ENCODE results near the gene PAOX. TPM values are rescaled to one million over a fixed set of nuclear protein-coding genes. Genes with fewer than 3 reads are reported as not detected.

PAOX gene
- 1.1 and 1.6 TPM in 2 replicates for total RNA-seq (2014; rRNA removed; shearing (Covaris generic))
- 3.0 and 3.4 TPM in 2 replicates for polyA plus RNA-seq (2014; cell fraction: nucleus; rRNA removed)

DNA sequence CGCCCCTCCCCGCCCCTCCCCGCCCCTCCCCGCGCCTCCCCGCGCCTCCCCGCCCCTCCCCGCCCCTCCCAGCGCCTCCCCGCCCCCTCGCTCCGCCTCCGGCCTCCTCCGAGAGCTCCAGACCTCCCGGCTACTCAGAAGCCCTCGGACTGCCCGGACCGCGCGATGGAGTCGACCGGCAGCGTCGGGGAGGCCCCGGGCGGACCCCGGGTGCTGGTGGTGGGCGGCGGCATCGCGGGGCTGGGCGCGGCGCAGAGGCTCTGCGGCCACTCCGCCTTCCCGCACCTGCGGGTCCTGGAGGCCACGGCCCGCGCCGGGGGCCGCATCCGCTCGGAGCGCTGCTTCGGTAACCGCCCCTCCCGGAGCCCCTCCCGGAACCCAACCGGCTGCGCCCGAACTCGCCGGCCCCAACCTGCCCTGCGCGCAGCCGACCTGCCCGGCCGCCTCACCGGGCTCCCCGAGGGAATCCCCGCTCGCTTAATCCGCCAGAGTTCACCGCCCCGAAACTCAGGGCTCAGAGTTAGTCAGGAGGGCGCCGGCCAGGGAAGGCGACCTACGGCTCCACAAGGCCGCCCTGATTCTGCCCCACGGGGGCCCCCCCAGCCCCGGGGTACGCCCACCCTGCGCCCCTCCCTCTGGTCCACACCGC lies at the start of gene PAOX:
PAOX (plus strand) TSS at position 111 of the 649 bp plus-strand sequence; CDS start at position 166, 55 bp downstream.
- DNase-seq (ENCODE audit: extremely low read depth, low read depth), result peak; percentile 50

DNA sequence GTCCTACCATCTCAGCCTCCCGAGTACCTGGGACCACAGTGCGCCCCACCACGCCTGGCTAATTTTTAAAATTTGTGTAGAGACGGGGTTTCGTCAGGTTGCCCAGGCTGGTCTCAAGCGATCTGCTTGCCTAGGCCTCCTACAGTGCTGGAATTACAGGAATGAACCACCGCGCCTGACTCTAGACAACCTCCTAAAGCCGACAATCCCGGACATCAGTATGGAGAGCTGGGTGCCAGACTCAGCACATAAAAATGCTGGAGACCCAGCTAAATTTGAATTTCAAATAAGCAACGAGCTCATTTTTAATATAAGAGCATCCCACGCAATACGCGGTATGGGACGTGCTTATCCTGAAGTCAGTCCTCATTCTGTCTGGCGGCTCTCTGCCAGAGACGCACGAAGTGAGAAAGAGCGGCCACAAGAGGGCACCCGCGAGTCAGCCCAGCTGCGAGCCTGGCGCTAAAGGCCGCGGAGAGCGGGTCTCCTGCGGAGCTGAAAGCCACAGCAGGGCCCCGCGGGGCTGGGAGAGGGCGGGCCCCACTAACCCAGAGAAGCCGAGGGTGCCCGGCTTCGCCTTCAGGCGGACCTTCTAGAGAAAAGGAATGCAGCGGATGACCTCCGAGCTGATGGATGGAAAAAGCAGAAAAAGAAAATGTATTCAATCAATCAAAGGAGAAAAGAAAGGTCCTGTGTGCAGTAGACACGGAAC lies 49.4 kb upstream of the PAOX start:
- peak; percentile 88 for DNase-seq (ENCODE audit: extremely low read depth, low read depth)

DNA sequence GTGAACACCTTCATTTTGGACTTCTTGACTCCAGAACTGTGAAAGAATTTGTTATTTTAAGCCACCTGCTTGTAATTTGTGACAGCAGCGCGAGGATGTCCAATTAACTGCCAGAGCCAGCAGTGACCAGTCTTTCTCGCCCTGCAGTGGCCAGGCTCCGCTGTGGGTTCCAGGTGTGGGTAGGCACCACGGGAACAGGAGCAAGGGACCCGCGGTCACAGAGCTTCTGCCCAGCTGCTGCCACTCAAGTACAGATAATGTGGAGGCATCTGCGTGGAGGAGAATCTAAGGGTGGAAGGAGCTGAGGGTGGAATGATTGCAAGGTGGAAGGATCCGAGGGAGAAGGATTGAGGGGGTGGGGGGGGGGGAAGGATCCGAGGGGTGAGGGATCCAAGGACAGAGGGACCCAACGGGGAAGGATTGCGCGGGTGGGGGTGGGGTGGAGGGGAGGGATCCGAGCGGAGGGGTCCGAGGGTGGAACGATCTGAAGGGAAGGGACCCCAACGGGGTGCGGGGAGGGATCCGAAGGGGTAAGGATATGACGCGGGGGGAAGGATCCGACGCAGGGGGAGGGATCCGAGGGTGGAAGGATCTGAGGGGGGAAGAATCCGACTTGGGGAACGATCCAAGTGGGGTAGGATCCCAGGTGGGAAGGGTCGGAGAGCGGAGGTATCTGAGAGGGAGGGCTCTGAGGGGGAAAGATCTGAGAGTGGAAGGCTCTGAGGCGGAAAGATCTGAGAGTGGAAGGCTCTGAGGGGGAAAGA lies 45.9 kb upstream of the PAOX start:
- no peak for DNase-seq (ENCODE audit: extremely low read depth, low read depth)

DNA sequence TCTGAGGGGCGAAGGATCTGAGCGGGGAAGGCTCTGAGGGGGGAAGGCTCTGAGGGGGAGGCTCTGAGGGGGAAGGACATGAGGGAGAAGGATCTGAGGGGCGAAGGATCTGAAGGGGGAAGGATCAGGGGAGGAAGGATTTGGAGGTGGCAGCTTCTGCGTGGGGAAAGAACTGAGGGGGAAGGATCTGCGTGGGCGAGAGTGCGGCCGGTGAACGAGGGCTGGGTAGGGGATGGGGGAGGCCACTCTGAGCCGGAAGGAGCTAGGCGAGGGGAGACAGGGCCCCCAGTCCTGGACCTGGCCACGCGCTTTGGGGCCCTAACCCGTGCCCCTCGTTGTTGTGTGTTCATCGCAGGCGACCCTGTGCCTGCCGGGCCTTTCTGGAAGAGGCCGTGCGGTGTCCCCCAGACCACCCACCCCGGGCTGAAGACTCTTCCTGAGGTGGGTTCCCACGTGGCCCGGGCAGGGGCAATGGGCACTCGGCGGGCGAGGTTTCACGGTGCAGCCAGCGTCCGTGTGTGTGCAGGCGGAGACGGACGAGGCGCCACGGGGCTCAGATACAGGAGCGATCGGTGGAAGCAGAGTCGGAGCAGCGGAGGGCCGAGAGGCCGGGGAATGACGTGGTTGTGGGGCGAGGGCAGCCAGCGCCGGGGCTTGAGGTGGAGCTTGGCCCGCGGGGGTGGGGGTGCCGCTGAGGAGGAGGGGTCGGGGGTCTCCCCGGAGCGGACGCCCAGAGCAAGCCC lies 44.4 kb upstream of the PAOX start:
- no peak for DNase-seq (ENCODE audit: extremely low read depth, low read depth)

DNA sequence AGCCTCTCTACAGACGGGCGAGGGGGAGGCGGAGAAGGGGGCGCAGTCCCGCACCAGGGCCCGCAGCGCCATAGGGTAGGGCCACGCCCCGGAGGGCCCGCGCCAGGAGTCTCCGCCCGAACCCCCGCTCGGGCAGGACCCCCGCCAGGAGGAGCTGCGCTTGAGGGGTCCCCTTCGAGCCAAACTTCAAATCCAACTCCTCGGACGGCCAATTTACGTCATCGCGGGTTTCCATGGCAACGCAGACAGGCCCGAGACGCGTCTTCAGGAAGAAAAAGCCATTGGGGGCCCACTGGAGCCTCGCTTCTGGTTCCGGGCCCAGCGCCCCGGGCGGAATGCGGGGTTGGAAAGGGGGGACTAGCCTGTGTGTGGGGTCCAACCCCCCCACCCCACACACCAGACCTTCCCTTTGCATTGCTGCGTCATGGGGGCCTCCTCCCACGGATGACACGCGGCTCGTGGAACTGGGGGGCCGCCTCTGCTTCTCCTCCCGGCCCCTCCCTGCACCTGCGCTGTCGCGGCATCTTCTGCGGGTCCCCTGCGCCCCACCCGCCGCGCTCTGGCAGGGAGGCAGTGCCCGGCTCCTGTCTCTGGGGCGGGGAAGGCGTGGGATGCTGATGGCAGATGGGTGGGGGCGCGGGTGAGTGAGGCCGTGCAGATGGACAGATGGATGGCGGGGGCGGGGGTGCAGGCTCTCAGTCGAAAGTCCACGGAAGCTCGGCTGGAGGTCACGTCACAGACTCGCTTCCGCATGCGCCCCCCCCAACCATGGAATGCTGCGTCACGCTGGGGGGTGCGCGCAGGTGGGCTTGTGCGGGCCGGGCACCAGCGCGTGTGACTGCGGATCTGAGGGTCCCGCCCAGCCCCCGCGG lies 43.6 kb upstream of the PAOX start:
- peak; percentile 33 for DNase-seq (ENCODE audit: extremely low read depth, low read depth)

DNA sequence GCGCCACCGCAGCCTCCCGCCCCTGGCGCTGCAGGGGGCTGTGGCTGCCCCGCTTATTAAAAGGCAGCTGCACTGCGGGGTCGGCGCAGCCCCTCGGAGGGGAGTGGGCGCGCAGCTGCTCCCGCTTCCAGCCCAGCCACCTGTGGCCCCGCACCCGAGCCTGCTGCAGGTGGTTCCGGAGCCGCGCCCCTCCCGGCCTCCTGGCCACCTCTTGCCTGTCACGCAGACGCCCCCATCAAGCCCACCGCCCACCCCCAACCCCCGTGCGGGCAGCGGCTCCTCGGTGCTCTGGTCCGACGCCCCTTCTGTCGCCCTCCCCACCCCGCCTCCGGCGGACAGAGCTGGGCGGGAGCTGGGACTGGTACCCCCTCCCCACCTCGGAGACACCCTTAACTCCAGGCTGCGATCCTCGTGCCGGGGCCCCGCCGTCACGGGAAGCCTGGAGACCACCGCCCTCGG lies 42.9 kb upstream of the PAOX start:
- DNase-seq (ENCODE audit: extremely low read depth, low read depth), result no peak

DNA sequence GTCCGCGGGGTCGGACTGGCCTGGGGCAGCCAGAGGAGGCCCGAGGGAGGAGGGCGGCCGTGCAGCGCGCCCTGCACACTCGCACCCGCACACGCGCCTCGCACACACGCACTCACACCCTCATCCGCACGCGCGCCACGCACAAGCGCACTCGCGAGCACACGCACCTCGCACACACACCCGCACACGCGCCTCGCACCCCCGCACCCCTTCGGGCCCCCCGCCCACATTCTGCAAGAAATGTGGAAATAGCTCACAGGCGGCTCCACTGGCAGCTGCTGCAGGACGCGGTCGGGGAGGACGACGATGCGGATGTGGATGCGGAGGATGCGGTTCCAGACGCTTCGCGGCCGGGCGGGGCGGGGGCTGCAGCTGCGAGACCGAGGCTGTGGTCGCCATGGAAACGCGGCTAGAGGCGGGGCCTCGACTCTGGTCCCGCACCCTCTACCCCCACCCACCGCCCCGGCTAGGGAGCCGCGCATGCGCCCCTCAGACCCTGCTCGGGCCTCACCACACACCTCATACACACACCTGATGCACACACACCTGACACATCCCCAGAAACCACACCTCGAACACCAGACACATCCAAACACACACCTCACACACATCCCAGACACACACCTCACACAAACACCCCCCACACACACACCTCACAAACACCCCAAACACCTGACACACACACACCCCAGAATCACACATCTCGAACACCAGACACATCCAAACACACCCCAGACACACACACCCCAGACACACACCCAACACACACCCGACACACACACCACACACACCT lies 42.3 kb upstream of the PAOX start, which contains the start of gene CALY:
CALY (minus strand) TSS at position 320 of the 793 bp plus-strand sequence. CDS start 7,907 bp downstream, outside the sequence.
- no peak for DNase-seq (ENCODE audit: extremely low read depth, low read depth)

DNA sequence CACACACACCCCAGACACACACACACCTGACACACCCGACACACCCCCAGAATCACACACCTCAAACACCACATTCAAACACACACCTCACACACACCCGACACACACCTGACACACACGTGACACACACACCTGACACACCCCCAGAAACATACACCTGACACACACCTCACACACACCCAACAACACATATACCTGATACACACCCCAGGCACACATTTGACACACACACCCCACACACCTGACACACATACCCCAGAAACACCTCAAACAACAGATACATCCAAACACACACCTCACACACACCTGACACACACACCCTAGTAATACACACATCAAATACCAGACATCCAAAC lies 41.7 kb upstream of the PAOX start:
- no peak for DNase-seq (ENCODE audit: extremely low read depth, low read depth)

DNA sequence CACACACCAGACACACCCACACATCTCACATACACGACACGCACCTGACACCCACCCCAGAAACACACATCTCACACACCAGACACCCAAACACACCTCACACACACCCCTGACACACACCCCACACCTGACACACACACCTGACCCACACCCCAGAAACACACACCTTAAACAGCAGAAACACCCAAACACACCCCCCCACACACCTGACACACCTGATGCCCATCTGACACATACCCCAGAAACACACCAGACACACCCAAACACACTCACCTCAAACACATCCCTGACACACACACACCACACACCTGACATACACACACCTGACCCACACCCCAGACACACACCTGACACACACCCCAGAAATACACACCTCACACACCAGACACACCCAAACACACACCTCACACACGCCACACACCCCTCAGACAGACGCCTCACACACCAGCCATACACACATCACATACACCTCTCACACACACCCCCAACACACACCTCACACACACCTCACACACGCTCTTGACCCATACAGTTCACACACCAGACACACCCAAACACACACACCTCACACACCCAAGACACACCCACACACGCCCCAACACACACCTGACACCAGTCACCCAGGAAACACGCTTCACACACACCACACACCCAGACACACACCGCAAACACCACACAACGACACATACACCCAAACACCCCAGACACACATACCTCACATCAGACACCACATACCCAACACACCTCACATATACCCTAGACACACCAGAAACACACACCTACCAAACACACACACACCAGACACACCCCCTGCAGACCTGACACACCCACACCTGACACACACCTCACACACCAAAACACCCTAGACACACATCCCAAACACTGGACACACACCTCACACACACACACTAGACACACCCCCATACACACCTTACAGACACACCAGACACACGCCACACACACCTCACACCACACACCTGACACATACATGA lies 40.7 kb upstream of the PAOX start:
- DNase-seq (ENCODE audit: extremely low read depth, low read depth), result no peak

DNA sequence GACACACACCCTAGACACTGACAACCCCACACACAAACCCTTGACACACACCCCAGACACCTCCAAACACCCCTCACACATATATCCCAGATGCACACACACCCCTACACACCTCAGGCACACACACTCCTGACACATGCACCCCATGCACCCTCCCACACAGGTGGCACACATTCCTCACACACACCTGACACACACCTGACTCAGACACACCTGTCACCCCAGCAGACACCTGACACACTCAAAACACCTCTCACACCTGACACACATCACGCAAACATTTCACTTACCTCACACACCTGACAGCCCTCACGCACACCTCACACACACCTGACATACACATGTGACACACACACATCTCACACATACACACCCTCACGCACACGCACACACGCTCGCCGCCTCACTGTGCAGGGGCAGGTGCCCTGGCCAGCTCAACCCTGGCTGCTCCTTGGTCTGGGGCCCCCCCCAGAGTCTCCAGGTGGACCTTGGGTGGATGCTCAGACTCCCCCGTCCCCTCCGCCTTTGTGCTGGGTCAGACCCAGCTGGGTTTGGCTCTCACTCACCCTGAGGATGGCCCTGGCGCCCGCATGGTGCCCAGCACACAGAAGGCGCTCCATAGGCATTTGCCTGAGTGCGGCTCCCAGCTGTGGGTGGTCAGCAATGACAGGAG lies 39.2 kb upstream of the PAOX start:
- no peak for DNase-seq (ENCODE audit: extremely low read depth, low read depth)

DNA sequence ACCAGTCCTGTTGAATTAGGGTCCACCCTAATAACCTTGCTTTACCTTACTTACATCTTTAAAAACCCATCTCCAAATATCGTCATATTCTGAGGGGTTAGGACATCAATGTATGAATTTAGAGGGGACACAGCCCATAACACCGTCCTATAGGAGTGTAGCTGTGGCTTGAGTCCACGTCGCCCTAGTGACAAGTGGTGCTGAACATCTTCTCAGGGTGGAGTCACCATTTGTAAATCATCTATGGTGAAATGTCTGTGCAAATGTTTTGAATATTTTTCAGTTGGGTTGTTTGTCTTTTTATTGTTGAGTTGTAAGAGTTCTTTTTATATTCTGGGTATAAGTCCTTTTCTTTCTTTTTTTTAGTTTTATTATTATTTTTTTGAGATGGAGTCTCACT lies 37.1 kb upstream of the PAOX start:
- no peak for DNase-seq (ENCODE audit: extremely low read depth, low read depth)

DNA sequence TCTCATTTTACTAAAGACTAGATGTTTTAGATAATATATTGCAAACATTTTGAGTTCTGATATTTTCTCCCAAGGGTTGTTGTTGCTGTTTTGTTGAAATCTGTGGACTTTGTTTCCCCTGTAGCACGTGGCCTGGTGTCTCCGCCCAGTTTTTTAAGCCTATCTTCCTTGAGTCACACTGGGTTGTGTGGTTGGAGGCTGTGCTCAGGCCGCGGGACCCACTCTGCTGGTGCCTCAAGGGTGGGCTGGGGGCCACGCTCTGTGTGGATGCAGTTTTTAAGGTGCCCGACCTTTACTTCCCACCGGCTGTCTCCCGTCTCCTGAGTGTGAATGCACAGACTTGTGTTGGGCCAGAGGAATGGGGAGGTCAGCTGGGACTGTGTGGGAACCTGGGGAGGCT lies 36.1 kb upstream of the PAOX start:
- no peak for DNase-seq (ENCODE audit: extremely low read depth, low read depth)

DNA sequence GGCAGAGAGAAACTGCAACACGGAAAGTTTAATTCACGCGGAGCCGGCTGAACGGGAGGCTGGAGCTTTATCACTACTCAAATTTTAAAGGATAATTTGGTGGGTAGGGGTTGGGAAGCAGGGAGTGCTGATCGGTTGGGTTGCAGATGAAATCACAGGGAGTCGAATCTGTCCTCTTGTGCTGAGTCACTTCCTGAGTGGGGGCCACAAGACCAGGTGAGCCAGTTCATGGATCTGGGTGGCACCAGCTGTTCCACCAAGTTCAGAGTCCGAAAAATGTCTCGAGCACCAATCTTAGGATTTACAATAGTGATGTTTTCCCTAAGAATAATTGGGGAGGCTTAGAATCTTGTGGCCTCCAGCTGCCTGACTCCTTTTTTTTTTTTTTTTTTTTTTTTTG lies 35.5 kb upstream of the PAOX start:
- DNase-seq (ENCODE audit: extremely low read depth, low read depth), result no peak

DNA sequence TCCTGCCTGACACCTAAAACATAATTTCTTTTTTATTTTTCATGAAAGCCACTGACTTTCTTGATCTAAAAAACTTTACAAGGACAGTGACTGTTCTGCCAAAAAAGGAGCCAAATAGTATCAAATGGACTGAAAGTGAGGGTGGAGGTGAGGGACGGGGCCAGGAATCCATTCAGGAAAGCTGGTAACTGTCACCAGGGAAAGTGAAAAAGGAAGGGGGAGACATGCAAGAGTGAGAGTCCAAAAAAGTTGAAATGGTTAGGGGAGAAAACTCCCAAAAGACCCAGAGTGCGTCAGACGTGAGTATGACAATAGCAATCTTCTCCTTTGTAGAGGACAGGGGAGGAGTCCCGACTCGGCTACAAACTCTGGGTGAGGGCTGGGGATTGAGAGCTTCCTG lies 34.8 kb upstream of the PAOX start:
- DNase-seq (ENCODE audit: extremely low read depth, low read depth), result no peak

DNA sequence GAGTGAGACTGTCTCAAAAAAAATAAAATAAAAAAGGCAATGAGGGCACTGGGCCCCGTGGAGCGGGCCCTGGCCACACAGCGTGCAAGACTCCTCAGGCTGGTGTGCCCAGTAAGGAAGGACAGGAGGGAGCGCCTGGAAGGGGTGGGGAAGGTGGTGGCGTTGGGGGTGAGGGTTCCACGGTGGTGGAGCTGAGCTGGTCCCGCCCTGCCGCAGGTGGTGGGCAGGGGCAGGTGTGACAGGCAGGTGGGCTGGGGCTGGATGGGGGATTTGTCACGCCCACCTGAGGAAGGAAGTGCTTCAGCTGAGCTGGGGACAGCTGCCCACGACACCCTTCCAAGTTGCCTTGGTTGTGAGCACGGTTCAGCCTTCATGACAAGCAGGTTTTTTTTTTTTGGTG lies 32.6 kb upstream of the PAOX start:
- no peak for DNase-seq (ENCODE audit: extremely low read depth, low read depth)

DNA sequence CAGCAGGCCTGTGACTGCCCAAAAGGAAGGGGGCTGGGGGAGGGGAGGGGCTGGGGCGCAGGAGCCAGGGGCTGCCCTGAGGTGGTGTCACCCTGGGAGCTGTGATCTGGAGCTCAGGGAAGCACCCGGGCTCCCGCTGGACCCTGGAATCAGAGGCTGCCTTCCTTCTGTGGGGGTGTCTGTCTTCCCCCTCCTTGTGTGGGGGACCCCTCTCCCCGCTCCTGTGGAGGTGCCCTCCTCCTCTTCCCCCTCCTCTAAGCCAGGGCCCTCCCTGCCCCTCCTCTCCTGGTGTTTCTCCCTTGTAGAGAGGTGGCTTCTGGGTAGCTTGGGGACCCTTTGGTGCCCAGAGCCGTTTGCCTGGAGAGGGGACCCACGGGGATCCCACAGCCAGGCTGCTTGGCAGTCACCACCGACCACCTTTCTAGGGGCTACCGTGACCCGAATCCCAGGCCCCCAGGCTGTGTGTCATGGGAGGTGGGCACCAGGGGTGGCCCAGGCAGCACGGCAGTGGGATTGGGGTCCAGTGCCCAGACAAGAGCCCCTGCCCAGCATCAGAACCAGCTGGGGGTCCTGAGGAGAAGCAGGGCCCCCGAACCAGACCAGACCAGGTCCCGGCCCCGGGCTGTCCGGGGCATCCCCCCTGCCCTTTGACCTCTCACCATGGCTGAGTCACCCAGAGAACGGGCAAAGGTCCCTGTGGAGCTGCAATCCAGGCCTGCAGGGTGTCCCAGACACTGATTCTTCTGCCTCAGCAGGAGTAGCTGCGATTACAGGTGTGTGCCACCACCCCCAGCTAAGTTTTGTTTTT lies 31.1 kb upstream of the PAOX start:
- DNase-seq (ENCODE audit: extremely low read depth, low read depth), result no peak

All from NCI-H460 (cell line).